Heart left ventricle (tissue), 13 donors: ENCODE data around the gene HSPA9.

Source experiments
- CTCF ChIP-seq, 12 donors: fragments of 200-600 bp; sonication (generic) in 4 of 12; IDR thresholded peaks; one replicate each; pipeline versions ENCODE4 v1.5.0 to v1.8.0; 2018 to 2022; ENCODE audit warnings: antibody characterized with exemption in 12 of 12, mild to moderate bottlenecking in 5 of 12
- POLR2A ChIP-seq, 2 donors: fragments of 450-650 bp; IDR thresholded peaks; one replicate each; pipeline ENCODE4 v1.6.1; 2017; ENCODE audit warnings: antibody characterized with exemption in 2 of 2, mild to moderate bottlenecking in 2 of 2, moderate library complexity in 2 of 2
- donor health status: ischemic (EF 13 %, LVEDD 7.1; RV severe dilation, severe dysfunction).
- donor health status: DM: no; HTN: yes; CAD: no.
- donor health status: DM: no; HTN: no; CAD: no.
- donor health status: ischemic (EF 25% LVEDD 6.9; RV normal size, moderate dysfunction).
- donor health status: ischemic (EF 25% LVEDD 5.7; RV mildly dilated, moderate dysfunction).
- donor health status: ischemic (EF 35%, LVEDD 5.7; RV mildly dilated, moderate dysfunction).
- donor health status: nonischemic (EF 11% LVEDD 7.7; RV severe dilation, severe dysfunction).
- donor health status: DM: yes; HTN: yes; CAD: no.
- donor health status: PGD.
- donor health status: ischemic (EF 29% LVEDD 5.4; RV normal size, mild dysfunction).
- donor health status: nonischemic (EF 23%, LVEDD 6.1; RV moderate dilation, normal function).

- TF ChIP-seq CTCF (IDR thresholded peaks at IDR 0.05) (no peak), POLR2A (IDR thresholded peaks at IDR 0.05) (no peak)
These were observed 46.3 kb downstream of the HSPA9 start for GRCh38 chr5:138528744-138529469.
